NCI-H2196 (cell line): ENCODE measurements around the gene MRPS22.
A peak's percentile ranks its signal among the peaks of the same experiment; 100 is the strongest.

Experiments used
- DNase-seq: peaks from one replicate; lab custom pipeline; 2025; ENCODE audit not compliant: unreplicated experiment; lab: John Stamatoyannopoulos, UW

Gene MRPS22

GRCh38 chr3:139311557-139311956 is 32.3 kb upstream of the MRPS22 start:
- DNase-seq = no peak

GRCh38 chr3:139312416-139312815 is 31.4 kb upstream of the MRPS22 start:
- DNase-seq = no peak

- no peak for DNase-seq
These were observed 30.9 kb upstream of the MRPS22 start for GRCh38 chr3:139312959-139313358.

GRCh38 chr3:139313921-139314320 is 29.9 kb upstream of the MRPS22 start:
- DNase-seq = no peak

- no peak for DNase-seq
These were observed 26.6 kb upstream of the MRPS22 start for GRCh38 chr3:139317215-139317614.

- DNase-seq = no peak
These were observed 26.0 kb upstream of the MRPS22 start for GRCh38 chr3:139317660-139318430.

GRCh38 chr3:139318431-139318816 is 25.4 kb upstream of the MRPS22 start:
- peak; percentile 15 for DNase-seq

- no peak for DNase-seq
These were observed 25.0 kb upstream of the MRPS22 start for GRCh38 chr3:139318826-139319225.

- peak; percentile 20 for DNase-seq
These were observed 24.1 kb upstream of the MRPS22 start for GRCh38 chr3:139319428-139320402.

GRCh38 chr3:139320551-139321309 is 23.1 kb upstream of the MRPS22 start:
- no peak for DNase-seq

- DNase-seq = no peak
These were observed 21.5 kb upstream of the MRPS22 start for GRCh38 chr3:139322346-139322745.

- no peak for DNase-seq
These were observed 20.7 kb upstream of the MRPS22 start for GRCh38 chr3:139323146-139323545.

- no peak for DNase-seq
These were observed 19.4 kb upstream of the MRPS22 start for GRCh38 chr3:139324456-139324855.

- DNase-seq = no peak
These were observed 18.3 kb upstream of the MRPS22 start for GRCh38 chr3:139325551-139325950.

- no peak for DNase-seq
These were observed 17.7 kb upstream of the MRPS22 start for GRCh38 chr3:139326131-139326530.

GRCh38 chr3:139326707-139327106 is 17.1 kb upstream of the MRPS22 start:
- no peak for DNase-seq

- no peak for DNase-seq
These were observed 16.6 kb upstream of the MRPS22 start for GRCh38 chr3:139327231-139327630.

- no peak for DNase-seq
These were observed 16.0 kb upstream of the MRPS22 start for GRCh38 chr3:139327861-139328260.

GRCh38 chr3:139328356-139328755 is 15.5 kb upstream of the MRPS22 start:
- DNase-seq = no peak

- DNase-seq = peak; percentile 97
These were observed 14.4 kb upstream of the MRPS22 start for GRCh38 chr3:139329364-139329850.

- DNase-seq = no peak
These were observed 11.7 kb upstream of the MRPS22 start for GRCh38 chr3:139332092-139332491.
